ENCODE data around the gene SLC7A10.
A peak's percentile ranks its signal among the peaks of the same experiment; 100 is the strongest.

Gene SLC7A10

DNA sequence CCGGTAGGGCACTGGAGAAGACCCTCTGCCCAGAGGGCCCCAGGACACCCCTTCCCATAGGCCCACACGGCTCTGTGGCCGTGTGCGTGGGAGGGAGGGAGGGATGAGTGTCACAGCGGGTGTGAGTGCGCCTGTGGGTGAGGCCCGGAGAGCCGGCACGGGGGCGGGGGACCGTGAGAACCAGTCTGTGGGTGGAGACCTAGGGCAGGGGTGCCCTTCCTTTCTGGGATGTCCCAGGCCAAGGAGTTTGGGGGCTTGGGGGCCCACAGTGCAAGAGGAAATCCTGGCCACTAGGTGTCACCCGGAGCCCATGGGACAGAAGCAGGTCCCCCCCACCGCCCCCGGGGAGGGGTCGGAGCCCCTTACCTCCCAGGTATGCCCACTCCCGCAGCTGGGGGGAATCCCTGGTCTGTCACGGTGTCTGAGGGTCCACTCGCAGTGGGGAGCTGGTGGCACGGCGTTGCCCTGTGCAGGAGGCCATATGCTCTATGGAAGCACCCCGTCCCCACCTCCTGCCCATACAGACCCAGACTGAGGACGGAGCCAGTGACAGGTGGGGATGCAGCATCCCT, 16.0 kb upstream of the SLC7A10 start:
- peaks cover 18% of the 10 kb centered on the region for H3K9me3 ChIP-seq (ENCODE audit: control insufficient read depth, insufficient read depth, low read length)
- H3K36me3 ChIP-seq (ENCODE audit: control insufficient read depth, low read length), result no peaks in the 10 kb centered on the region
- H3K27me3 ChIP-seq (ENCODE audit: control insufficient read depth, low read length), result no peaks in the 10 kb centered on the region
- no peaks in the 10 kb centered on the region for H3K79me2 ChIP-seq (ENCODE audit: control insufficient read depth, low read length)
- H3K4me3 ChIP-seq (ENCODE audit: low read length), result no peak overlapping the region
- H3K9me2 ChIP-seq (replicated peaks; ENCODE audit: control insufficient read depth, low read length), result no peaks in the 10 kb centered on the region
- H3K4me2 ChIP-seq (ENCODE audit: low read length), result no peak overlapping the region
- H3K4me1 ChIP-seq (ENCODE audit: control insufficient read depth, low read length), result no peaks in the 10 kb centered on the region
- no peak overlapping the region for H3K27ac ChIP-seq (ENCODE audit: low read depth, low read length)
- H4K20me1 ChIP-seq (ENCODE audit: control insufficient read depth, insufficient read depth, low read depth, low read length), result no peaks in the 10 kb centered on the region
- TF ChIP-seq CTCF (IDR thresholded peaks at IDR 0.05; ENCODE audit: low read depth, low read length, poor library complexity, severe bottlenecking), result peak; percentile 75
- TF ChIP-seq EZH2phosphoT487 (IDR thresholded peaks at IDR 0.05; ENCODE audit: borderline replicate concordance, low read length), result no peak
- no peaks in the 10 kb centered on the region for H3F3A ChIP-seq (ENCODE audit: control insufficient read depth, insufficient read depth)

DNA sequence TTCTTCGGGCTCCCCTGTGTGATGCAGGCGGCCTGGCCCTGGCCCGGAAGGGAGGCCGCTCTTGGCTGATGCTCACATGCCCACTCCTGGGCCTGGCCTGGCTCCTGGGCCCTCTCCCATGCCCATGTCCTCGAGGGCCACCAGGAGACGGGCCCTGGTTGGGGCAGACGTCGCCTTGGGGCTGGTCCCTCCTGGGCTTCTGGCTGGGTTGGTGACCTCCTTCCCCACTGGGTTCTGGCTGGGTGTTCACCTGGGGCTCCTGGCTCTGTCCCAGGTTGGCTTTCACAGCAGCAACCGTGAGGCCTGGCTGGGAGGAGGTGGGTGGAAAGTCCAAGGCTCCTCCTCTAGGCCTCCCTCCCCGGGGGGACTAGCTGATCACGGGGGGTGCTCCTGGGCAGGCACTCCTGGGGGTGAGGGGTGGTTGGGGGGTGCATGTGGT, 15.5 kb upstream of the SLC7A10 start:
- H3K4me2 ChIP-seq (ENCODE audit: low read length), result no peak overlapping the region
- H3K4me3 ChIP-seq (ENCODE audit: low read length), result no peak overlapping the region
- no peaks in the 10 kb centered on the region for H4K20me1 ChIP-seq (ENCODE audit: control insufficient read depth, insufficient read depth, low read depth, low read length)
- no peaks in the 10 kb centered on the region for H3K27me3 ChIP-seq (ENCODE audit: control insufficient read depth, low read length)
- H3K27ac ChIP-seq (ENCODE audit: low read depth, low read length), result no peak overlapping the region
- H3K9me3 ChIP-seq (ENCODE audit: control insufficient read depth, insufficient read depth, low read length), result peaks cover 14% of the 10 kb centered on the region
- no peaks in the 10 kb centered on the region for H3F3A ChIP-seq (ENCODE audit: control insufficient read depth, insufficient read depth)
- no peaks in the 10 kb centered on the region for H3K36me3 ChIP-seq (ENCODE audit: control insufficient read depth, low read length)
- no peak for TF ChIP-seq EZH2phosphoT487 (IDR thresholded peaks at IDR 0.05; ENCODE audit: borderline replicate concordance, low read length)
- no peak for TF ChIP-seq CTCF (IDR thresholded peaks at IDR 0.05; ENCODE audit: low read depth, low read length, poor library complexity, severe bottlenecking)
- H3K79me2 ChIP-seq (ENCODE audit: control insufficient read depth, low read length), result no peaks in the 10 kb centered on the region
- H3K9me2 ChIP-seq (replicated peaks; ENCODE audit: control insufficient read depth, low read length), result no peaks in the 10 kb centered on the region
- no peaks in the 10 kb centered on the region for H3K4me1 ChIP-seq (ENCODE audit: control insufficient read depth, low read length)

- H4K20me1 ChIP-seq (ENCODE audit: control insufficient read depth, insufficient read depth, low read depth, low read length), result no peaks in the 10 kb centered on the region
- no peak overlapping the region for H3K27ac ChIP-seq (ENCODE audit: low read depth, low read length)
- no peak overlapping the region for H3K4me3 ChIP-seq (ENCODE audit: low read length)
- no peaks in the 10 kb centered on the region for H3K9me2 ChIP-seq (replicated peaks; ENCODE audit: control insufficient read depth, low read length)
- no peaks in the 10 kb centered on the region for H3K79me2 ChIP-seq (ENCODE audit: control insufficient read depth, low read length)
- no peaks in the 10 kb centered on the region for H3K27me3 ChIP-seq (ENCODE audit: control insufficient read depth, low read length)
- peaks cover 6% of the 10 kb centered on the region; the same call in 1 of the 2 replicates for H3K9me3 ChIP-seq (ENCODE audit: control insufficient read depth, insufficient read depth, low read length)
- no peaks in the 10 kb centered on the region for H3K4me1 ChIP-seq (ENCODE audit: control insufficient read depth, low read length)
- no peaks in the 10 kb centered on the region for H3F3A ChIP-seq (ENCODE audit: control insufficient read depth, insufficient read depth)
- H3K4me2 ChIP-seq (ENCODE audit: low read length), result no peak overlapping the region
- TF ChIP-seq EZH2phosphoT487 (IDR thresholded peaks at IDR 0.05; ENCODE audit: borderline replicate concordance, low read length), result no peak
- no peak for TF ChIP-seq CTCF (IDR thresholded peaks at IDR 0.05; ENCODE audit: low read depth, low read length, poor library complexity, severe bottlenecking)
- H3K36me3 ChIP-seq (ENCODE audit: control insufficient read depth, low read length), result no peaks in the 10 kb centered on the region
Measured at GRCh38 chr19:33240181-33240771, 14.6 kb upstream of the SLC7A10 start.
